GM23338 (cell line): ENCODE data around the gene MRPL24. TPM values are rescaled to one million over a fixed set of nuclear protein-coding genes. Genes with fewer than 3 reads are reported as not detected.
A peak's percentile ranks its signal among the peaks of the same experiment; 100 is the strongest.

Experiments
- ATAC-seq: fragments of 200-7000 bp; cut with Tn5 transposase; 3 replicates; pipeline ENCODE4 v1.9.1; 2020
- DNase-seq: peaks from one replicate; pipeline ENCODE4 v3.0.0-alpha.2; 2015; ENCODE audit warnings: low spot score
- H2AFZ ChIP-seq: fragments of 200-600 bp; sonication (generic); 2 replicates; pipeline ENCODE4 v1.8.0; 2016; ENCODE audit warnings: antibody characterized with exemption, mild to moderate bottlenecking, moderate library complexity
- H3F3A ChIP-seq: fragments of 200-600 bp; sonication (generic); replicated peaks from 2 replicates; pipeline ENCODE4 v1.8.0; 2017; ENCODE audit warnings: antibody characterized with exemption, mixed run types, low read depth
- H3K27ac ChIP-seq: fragments of 200-600 bp; sonication (generic); 2 replicates; pipeline ENCODE4 v1.6.1; 2016; ENCODE audit warnings: low read depth
- H3K27me3 ChIP-seq: fragments of 200-600 bp; sonication (generic); 2 replicates; pipeline ENCODE4 v1.8.0; 2016; ENCODE audit warnings: mild to moderate bottlenecking, mixed run types, moderate library complexity; ENCODE audit not compliant: insufficient read depth
- H3K36me3 ChIP-seq: fragments of 200-600 bp; sonication (generic); 2 replicates; pipeline ENCODE4 v1.8.0; 2016; ENCODE audit warnings: mild to moderate bottlenecking; ENCODE audit not compliant: insufficient read depth
- H3K4me1 ChIP-seq: fragments of 200-600 bp; sonication (generic); 2 replicates; pipeline ENCODE4 v1.8.0; 2016; ENCODE audit warnings: mild to moderate bottlenecking, moderate library complexity; ENCODE audit not compliant: insufficient read depth
- H3K4me2 ChIP-seq: fragments of 200-600 bp; sonication (generic); 2 replicates; pipeline ENCODE4 v1.7.1; 2017; ENCODE audit warnings: mixed run types
- H3K4me3 ChIP-seq: fragments of 200-600 bp; sonication (generic); 2 replicates; pipeline ENCODE4 v1.6.1; 2016; ENCODE audit warnings: mixed run types
- H3K79me2 ChIP-seq: fragments of 200-600 bp; sonication (generic); replicated peaks from 2 replicates; pipeline ENCODE4 v1.8.0; 2017; ENCODE audit warnings: mild to moderate bottlenecking; ENCODE audit not compliant: insufficient read depth
- H3K9me2 ChIP-seq: fragments of 200-600 bp; sonication (generic); 2 replicates; pipeline ENCODE4 v1.8.0; 2017; ENCODE audit not compliant: insufficient read depth
- H4K20me1 ChIP-seq: fragments of 200-600 bp; sonication (generic); replicated peaks from 2 replicates; pipeline ENCODE4 v1.8.0; 2017; ENCODE audit warnings: mild to moderate bottlenecking; ENCODE audit not compliant: insufficient read depth
- H3K27ac Mint-ChIP-seq: 2 replicates; pipeline ENCODE4 v1.8.0; 2020; ENCODE audit warnings: inconsistent platforms, mild to moderate bottlenecking, moderate library complexity, mixed read lengths
- H3K27me3 Mint-ChIP-seq: 3 replicates; pipeline ENCODE4 v1.8.0; 2022; ENCODE audit warnings: low read depth, mild to moderate bottlenecking, moderate library complexity, mixed read lengths, inconsistent platforms; ENCODE audit not compliant: insufficient read depth, poor library complexity
- H3K36me3 Mint-ChIP-seq: 3 replicates; pipeline ENCODE4 v1.8.0; 2021; ENCODE audit warnings: low read depth, mild to moderate bottlenecking, inconsistent platforms, moderate library complexity, mixed read lengths
- H3K4me1 Mint-ChIP-seq: 3 replicates; pipeline ENCODE4 v1.8.0; 2020; ENCODE audit warnings: mild to moderate bottlenecking, inconsistent platforms, mixed read lengths
- H3K4me3 Mint-ChIP-seq: 3 replicates; pipeline ENCODE4 v1.8.0; 2021; ENCODE audit warnings: moderate library complexity, mild to moderate bottlenecking, inconsistent platforms, mixed read lengths
- H3K9me3 Mint-ChIP-seq: 3 replicates; pipeline ENCODE4 v1.8.0; 2020; ENCODE audit warnings: moderate library complexity, mild to moderate bottlenecking, inconsistent platforms, mixed read lengths
- EZH2 ChIP-seq: fragments of 200-600 bp; sonication (generic); IDR thresholded peaks from one replicate; pipeline ENCODE4 v1.8.0; 2017; ENCODE audit warnings: antibody characterized with exemption, mild to moderate bottlenecking, low read depth; ENCODE audit not compliant: unreplicated experiment
- EZH2phosphoT487 ChIP-seq: fragments of 200-600 bp; sonication (generic); IDR thresholded peaks from one replicate; pipeline ENCODE4 v1.8.1; 2018; ENCODE audit warnings: antibody characterized with exemption; ENCODE audit not compliant: unreplicated experiment
- NANOG ChIP-seq: IDR thresholded peaks from 2 replicates; pipeline ENCODE4 v1.6.1; 2016; ENCODE audit warnings: antibody characterized with exemption, borderline replicate concordance
- POLR2AphosphoS5 ChIP-seq: IDR thresholded peaks from 2 replicates; pipeline ENCODE4 v1.6.1; 2016; ENCODE audit warnings: antibody characterized with exemption, low read depth
- REST ChIP-seq: IDR thresholded peaks from one replicate; pipeline ENCODE4 v1.6.1; 2018; ENCODE audit warnings: antibody characterized with exemption; ENCODE audit not compliant: unreplicated experiment
- STAT1 ChIP-seq: IDR thresholded peaks from one replicate; pipeline ENCODE4 v1.6.1; 2016; ENCODE audit warnings: antibody characterized with exemption; ENCODE audit not compliant: unreplicated experiment
- ZNF114 ChIP-seq: fragments of 250-450 bp; sonication (Bioruptor Pico); IDR thresholded peaks from 2 replicates; pipeline ENCODE4 v1.5.0; 2020; ENCODE audit warnings: mild to moderate bottlenecking, moderate library complexity
- ZNF462 ChIP-seq: fragments of 250-450 bp; sonication (Bioruptor Pico); IDR thresholded peaks from 2 replicates; pipeline ENCODE4 v1.5.0; 2020; ENCODE audit warnings: mild to moderate bottlenecking, moderate library complexity
- polyA plus RNA-seq: library from polyadenylated mRNA; unstranded; fragments of >200 nt; fragmentation: Nextera tagmentation; extraction: Ambion mirVana; gene quantifications from 2 replicates; pipeline ENCODE4 v1.2.1, GENCODE V29; 2016
- total RNA-seq: library from RNA; depleted of rRNA; stranded (reverse); fragments of >200 nt; shearing (Covaris generic); gene quantifications from 2 replicates; pipeline ENCODE4 v1.2.3, GENCODE V29; 2014

The MRPL24 gene
- total and polyA plus RNA-seq, 2 experiments from 2014 or later: 18.8 to 45.7 TPM

GRCh38 chr1:156738916-156739315 lies 2.0 kb downstream of the MRPL24 start:
- H3K27ac Mint-ChIP-seq: no peak overlapping the region
- peak overlapping the region; percentile 31; the same call in 2 of the 3 replicates for H3K4me3 Mint-ChIP-seq
- TF ChIP-seq POLR2AphosphoS5 (no peak), EZH2 (no peak), ZNF114 (no peak), NANOG (no peak), REST (no peak)

GRCh38 chr1:156738407-156738806 lies 2.5 kb downstream of the MRPL24 start:
- Histone ChIP-seq H3K9me2 (no peaks in the 10 kb centered on the region), H3F3A (peaks cover 13% of the 10 kb centered on the region), H3K4me3 (no peak overlapping the region), H3K27ac (no peak overlapping the region), H3K4me1 (peaks cover 25% of the 10 kb centered on the region), H2AFZ (no peak overlapping the region), H3K79me2 (0 out of 2 replicates have a peak, but pooled peaks cover 7% of the 10 kb centered on the region), H4K20me1 (no peaks in the 10 kb centered on the region), H3K36me3 (peaks cover 5% of the 10 kb centered on the region; the same call in 1 of the 2 replicates), H3K4me2 (no peak overlapping the region), H3K27me3 (no peaks in the 10 kb centered on the region)
- no peak overlapping the region for H3K27ac Mint-ChIP-seq
- no peaks in the 10 kb centered on the region for H3K9me3 Mint-ChIP-seq
- peaks cover 34% of the 10 kb centered on the region for H3K36me3 Mint-ChIP-seq
- peaks cover 12% of the 10 kb centered on the region for H3K4me1 Mint-ChIP-seq
- H3K4me3 Mint-ChIP-seq: no peak overlapping the region; the same call in 2 of the 3 replicates
- H3K27me3 Mint-ChIP-seq: peaks cover 18% of the 10 kb centered on the region
- ATAC-seq: no peak
- DNase-seq: no peak
- TF ChIP-seq STAT1: no peak
- no peak for TF ChIP-seq REST
- no peak for TF ChIP-seq EZH2phosphoT487
- TF ChIP-seq ZNF462: no peak
- no peak for TF ChIP-seq POLR2AphosphoS5
- no peak for TF ChIP-seq EZH2
- no peak for TF ChIP-seq ZNF114

More at GRCh38 chr1:156738916-156739315, 2.0 kb downstream of the MRPL24 start:
- Histone ChIP-seq H3F3A (peaks cover 13% of the 10 kb centered on the region), H3K27ac (no peak overlapping the region), H3K4me1 (peaks cover 25% of the 10 kb centered on the region), H4K20me1 (no peaks in the 10 kb centered on the region), H3K36me3 (peaks cover 5% of the 10 kb centered on the region; the same call in 1 of the 2 replicates), H3K27me3 (no peaks in the 10 kb centered on the region), H3K9me2 (no peaks in the 10 kb centered on the region), H3K4me3 (no peak overlapping the region), H2AFZ (no peak overlapping the region), H3K4me2 (no peak overlapping the region), H3K79me2 (0 out of 2 replicates have a peak, but pooled peaks cover 7% of the 10 kb centered on the region)
- H3K9me3 Mint-ChIP-seq: no peaks in the 10 kb centered on the region
- H3K4me1 Mint-ChIP-seq: peaks cover 12% of the 10 kb centered on the region
- H3K27me3 Mint-ChIP-seq: peaks cover 18% of the 10 kb centered on the region
- peaks cover 38% of the 10 kb centered on the region for H3K36me3 Mint-ChIP-seq
- no peak for ATAC-seq
- DNase-seq: no peak
